ENCODE data around the gene LTN1.

DNA sequence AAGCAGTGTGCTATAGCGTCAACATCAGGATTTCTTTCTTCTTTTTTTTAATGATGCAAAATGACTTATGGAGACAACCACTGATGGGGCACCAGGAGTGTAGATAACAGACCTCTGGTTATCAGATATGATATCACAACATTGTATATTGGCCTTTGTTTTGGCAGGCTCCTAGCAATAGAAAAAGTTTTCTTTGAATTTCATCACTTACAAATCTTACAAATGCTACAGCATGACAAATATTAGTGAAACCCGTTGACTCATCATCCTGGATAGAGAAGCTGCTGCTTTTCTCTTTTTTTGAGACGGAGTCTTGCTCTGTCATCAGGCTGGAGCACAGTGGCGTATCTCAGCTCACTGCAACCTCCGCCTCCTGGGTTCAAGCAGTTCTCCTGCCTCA, 92.9 kb downstream of the LTN1 start:
- no peak for TF ChIP-seq RAD21 (IDR thresholded peaks at IDR 0.05; ENCODE audit: low read depth)
- no peak for TF ChIP-seq ZNF274 (IDR thresholded peaks at IDR 0.05; ENCODE audit: low read depth, low read length)
- TF ChIP-seq ATF3 (IDR thresholded peaks at IDR 0.05) = no peak

All from HCT116 (cell line).